Measurements from ENCODE around the gene CCSER1.
"Not testable (repeated sequence)": the region's sequence is repeated elsewhere in the genome, so short reads cannot be mapped to it uniquely, and the experiment has no call there.

CCSER1 gene

DNA sequence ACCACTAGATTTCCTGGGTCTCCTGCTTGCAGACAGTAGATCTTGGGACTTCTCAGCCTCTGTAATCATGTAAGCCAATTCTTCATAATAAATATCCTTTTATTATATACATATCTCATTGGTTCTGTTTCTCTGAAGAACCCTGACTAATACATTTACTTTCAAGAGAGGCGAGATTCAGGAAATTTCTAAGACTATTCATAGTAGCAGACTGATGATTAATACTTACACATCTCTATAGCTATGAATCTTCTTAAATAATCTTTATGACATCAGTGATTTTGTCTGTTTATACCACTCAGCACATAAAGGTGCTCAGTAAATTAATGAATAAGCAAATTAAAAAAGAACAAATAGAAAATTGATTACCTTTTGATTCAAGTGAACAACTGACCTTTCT lies 1494.3 kb downstream of the CCSER1 start:
- no peak overlapping the region for H3K27ac Mint-ChIP-seq
- no peak overlapping the region for H3K4me3 Mint-ChIP-seq
- no peaks in the 10 kb centered on the region for H3K4me1 Mint-ChIP-seq
- no peak for ATAC-seq
- no peaks in the 10 kb centered on the region for H3K27me3 Mint-ChIP-seq
- H3K9me3 Mint-ChIP-seq, result peaks cover 12 to 22% of the 10 kb centered on the region in 2 donors
- no peak for DNase-seq

- H3K9me3 Mint-ChIP-seq, result peaks cover 21 to 36% of the 10 kb centered on the region in 2 donors
- DNase-seq, result no peak
Measured at GRCh38 chr4:91622925-91623602, 1495.9 kb downstream of the CCSER1 start.

GRCh38 chr4:91623603-91623967 lies 1496.4 kb downstream of the CCSER1 start:
- H3K27me3 Mint-ChIP-seq, DNase-seq, H3K27ac Mint-ChIP-seq, H3K4me3 Mint-ChIP-seq, H3K4me1 Mint-ChIP-seq, ATAC-seq: not testable (repeated sequence)
- peaks cover 20 to 41% of the 10 kb centered on the region in 2 donors for H3K9me3 Mint-ChIP-seq

More at GRCh38 chr4:91622925-91623602, 1495.9 kb downstream of the CCSER1 start:
- Mint-ChIP-seq H3K27me3 (no peaks in the 10 kb centered on the region), H3K4me1 (no peaks in the 10 kb centered on the region), H3K27ac (no peak overlapping the region), H3K4me3 (no peak overlapping the region)
- ATAC-seq, result no peak

- Mint-ChIP-seq H3K4me3 (no peak overlapping the region), H3K27ac (no peak overlapping the region), H3K9me3 (peaks cover 38 to 40% of the 10 kb centered on the region in 2 donors), H3K4me1 (no peaks in the 10 kb centered on the region), H3K27me3 (no peaks in the 10 kb centered on the region)
- DNase-seq, result no peak
- no peak for ATAC-seq
Measured at GRCh38 chr4:91630054-91630453, 1502.9 kb downstream of the CCSER1 start.

DNA sequence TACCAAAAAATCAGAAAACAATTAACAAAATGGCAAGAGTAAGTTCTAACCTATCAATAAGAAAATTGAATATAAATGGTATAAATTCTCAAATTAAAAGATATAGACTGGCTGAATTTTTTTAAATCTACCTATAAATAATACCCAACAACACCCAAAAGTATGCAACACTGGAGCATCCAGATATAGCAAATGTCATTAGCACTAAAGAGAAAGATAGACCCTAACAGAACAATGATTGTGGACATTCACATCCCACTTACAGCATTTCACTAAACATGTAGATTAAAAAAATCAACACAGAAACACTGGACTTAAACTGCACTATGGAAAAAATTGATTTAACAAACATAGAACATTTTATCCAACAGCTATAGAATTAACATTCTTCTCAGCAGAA lies 1503.6 kb downstream of the CCSER1 start:
- peaks cover 37 to 39% of the 10 kb centered on the region in 2 donors for H3K9me3 Mint-ChIP-seq
- H3K4me1 Mint-ChIP-seq, result no peaks in the 10 kb centered on the region
- no peaks in the 10 kb centered on the region for H3K27me3 Mint-ChIP-seq
- no peak overlapping the region for H3K27ac Mint-ChIP-seq
- DNase-seq (no peak), ATAC-seq (no peak)
- H3K4me3 Mint-ChIP-seq, result no peak overlapping the region

- ATAC-seq, result no peak
- H3K4me1 Mint-ChIP-seq, result no peaks in the 10 kb centered on the region
- no peak overlapping the region for H3K27ac Mint-ChIP-seq
- H3K27me3 Mint-ChIP-seq, result no peaks in the 10 kb centered on the region
- peaks cover 39 to 40% of the 10 kb centered on the region in 2 donors for H3K9me3 Mint-ChIP-seq
- DNase-seq, result no peak
- no peak overlapping the region for H3K4me3 Mint-ChIP-seq
Measured at GRCh38 chr4:91631335-91631734, 1504.1 kb downstream of the CCSER1 start.

GRCh38 chr4:91636083-91636482 lies 1508.9 kb downstream of the CCSER1 start:
- Mint-ChIP-seq H3K9me3 (peaks cover 8 to 20% of the 10 kb centered on the region in 2 donors), H3K27me3 (no peaks in the 10 kb centered on the region), H3K4me3 (no peak overlapping the region), H3K27ac (no peak overlapping the region), H3K4me1 (no peaks in the 10 kb centered on the region)
- ATAC-seq (no peak), DNase-seq (no peak)
